Ovary (tissue), 9 donors: ENCODE data around the gene PID1. TPM values are rescaled to one million over a fixed set of nuclear protein-coding genes. Genes with fewer than 3 reads are reported as not detected.
"Not testable (repeated sequence)": the region's sequence is repeated elsewhere in the genome, so short reads cannot be mapped to it uniquely, and the experiment has no call there.

Source experiments
- DNase-seq, 5 donors: peaks; one replicate each; pipeline ENCODE4 v3.0.0-alpha.2; 2019 to 2020
- H3K27ac ChIP-seq, 2 donors: fragments of 200-600 bp; one replicate each; pipeline versions ENCODE4 v1.5.1 to v1.8.0; 2019 to 2022
- H3K27me3 ChIP-seq: fragments of 200-600 bp; one replicate; pipeline ENCODE4 v1.8.0; 2022
- H3K36me3 ChIP-seq: fragments of 200-600 bp; sonication (generic); one replicate; pipeline ENCODE4 v1.5.1; 2019
- H3K4me1 ChIP-seq: one replicate; pipeline ENCODE4 v1.8.1; 2013; ENCODE audit warnings: mild to moderate bottlenecking, moderate library complexity; ENCODE audit not compliant: insufficient read depth
- H3K4me3 ChIP-seq: fragments of 200-600 bp; sonication (generic); one replicate; pipeline ENCODE4 v1.5.1; 2017
- H3K9me3 ChIP-seq, 2 donors: fragments of 200-600 bp in 1 of 2; sonication (generic) in 1 of 2; one replicate each; pipeline versions ENCODE4 v1.5.1 to v1.8.1; 2013 to 2019; ENCODE audit warnings: mild to moderate bottlenecking in 1 of 2, moderate library complexity in 1 of 2
- EP300 ChIP-seq: sonication (generic); formaldehyde crosslinking; IDR thresholded peaks from one replicate; pipeline ENCODE4 v1.6.1; 2017; ENCODE audit warnings: antibody characterized with exemption
- POLR2A ChIP-seq: fragments of 450-650 bp; IDR thresholded peaks from one replicate; pipeline ENCODE4 v1.6.1; 2017; ENCODE audit warnings: antibody characterized with exemption, mild to moderate bottlenecking, moderate library complexity
- WGBS, 3 donors: extraction: QIAGEN DNeasy Blood & Tissue Kit in 1 of 3; methylation state at CpG; one replicate each; pipeline versions ENCODE4 v1.1.5 to v1.1.7; 2013 to 2017; 5-methylcytosine and 5-hydroxymethylcytosine counted together
- intact Hi-C, 4 donors: fragments of 100-400 bp; cut with DNase I; formaldehyde crosslinking; loops; one replicate each; pipeline versions ENCODE4 v1.11.0 to v1.15.1; 2022 to 2023
- polyA plus RNA-seq, 2 donors: library from polyadenylated mRNA; stranded (reverse); fragments of 200-250 nt in 1 of 2; fragments of 350-450 nt in 1 of 2; fragmentation: Illumina TruSeq in 1 of 2; extraction: RNeasy Lipid Tissue Mini Kit (QIAGEN cat#74804) in 1 of 2; gene quantifications; one replicate each; pipeline ENCODE4 v1.2.3, GENCODE V29; 2013 to 2014
- total RNA-seq, 7 donors: library from RNA; depleted of rRNA in 2 of 7; stranded (reverse); fragments of >200 nt in 2 of 7; fragmentation: NEBNext Ultra II Directional in 3 of 7; extraction: Animal tissue kit (Norgen Biotek cat#: 25700) in 3 of 7; gene quantifications; one replicate each; pipeline versions ENCODE4 v1.1.0 to v1.2.4, GENCODE V29; 2016 to 2023
- TF ChIP-seq, protein P1 (sequence below), 3 donors: fragments of 450-650 bp in 2 of 3; fragments of 200-600 bp in 1 of 3; IDR thresholded peaks; one replicate each; pipeline versions ENCODE4 v1.5.1 to v1.8.0; 2016 to 2022; ENCODE audit warnings: antibody characterized with exemption in 3 of 3, mild to moderate bottlenecking in 1 of 3
- donor health status: DM: no; HTN: no; CAD: no; lungs with moderate emphysema.
- donor health status: DM: no; HTN: no; CAD: no.
- donor health status: Bipolar disorder and iron deficiency.
- donor health status: DM: yes; HTN: yes; CAD: no.
- donor health status: DM: no; HTN: no; CAD: no.
- donor health status: DM: yes; HTN: yes; CAD: no.

Gene PID1
- total and polyA plus RNA-seq, 9 donors, result 19.8 to 66.1 (median 32.4) TPM

DNA sequence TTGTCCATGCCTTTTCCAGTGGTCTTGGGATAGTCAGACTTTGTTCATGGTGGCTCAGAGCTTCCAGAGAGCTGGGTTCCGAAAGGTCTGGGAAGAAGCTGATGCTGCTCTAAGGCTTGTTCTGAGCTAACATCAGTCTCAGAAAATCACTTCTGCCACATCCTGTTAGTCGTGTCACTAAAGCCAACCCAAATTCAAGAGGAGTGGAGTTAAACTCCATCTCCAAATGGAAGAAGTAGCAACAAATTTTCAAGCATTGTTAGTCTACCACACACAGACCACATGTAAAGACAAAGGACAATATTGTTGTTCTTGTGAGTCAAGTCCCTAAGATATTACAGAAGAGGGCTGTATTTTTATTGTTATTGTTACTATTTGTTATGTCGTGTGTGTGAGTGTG, 77.8 kb downstream of the PID1 start:
- Histone ChIP-seq H3K4me3 (no peak overlapping the region), H3K27me3 (no peaks in the 10 kb centered on the region), H3K9me3 (no peaks in the 10 kb centered on the region), H3K36me3 (no peaks in the 10 kb centered on the region), H3K27ac (no peak overlapping the region), H3K4me1 (no peaks in the 10 kb centered on the region)
- no peak for DNase-seq
- 83 to 94% (median 90%) methylated on average over 3 of the region's 3 CpGs for WGBS, 3 donors
- no peak for TF ChIP-seq EP300
- intact Hi-C loops, result no loop called here

DNA sequence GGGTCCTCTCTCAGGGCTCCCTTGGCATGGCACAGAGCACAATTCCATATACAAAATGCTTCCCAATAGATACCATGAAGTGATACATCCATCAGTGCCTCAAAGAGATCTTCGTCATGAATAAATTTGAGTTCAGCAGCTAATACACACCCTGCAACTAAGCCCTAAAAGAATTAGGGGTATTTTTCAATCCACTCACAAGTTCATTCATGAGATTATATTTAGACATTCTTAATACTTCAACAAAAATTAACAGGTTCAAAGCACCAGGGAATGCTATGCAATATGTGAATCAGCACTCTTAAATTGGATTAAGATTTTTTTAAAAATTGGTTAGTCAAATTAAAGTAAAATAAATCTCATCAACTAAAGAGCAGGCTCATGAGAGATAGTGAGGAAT, 79.7 kb downstream of the PID1 start:
- WGBS, 3 donors, result 90 to 100% (median 98%) methylated on average over 1 of the region's 1 CpG
- Histone ChIP-seq H3K27me3 (no peaks in the 10 kb centered on the region), H3K36me3 (no peaks in the 10 kb centered on the region), H3K4me1 (no peaks in the 10 kb centered on the region), H3K27ac (no peak overlapping the region), H3K4me3 (no peak overlapping the region), H3K9me3 (no peaks in the 10 kb centered on the region)
- intact Hi-C loops, result no loop called here
- DNase-seq, result no peak
- TF ChIP-seq, protein P1, sequence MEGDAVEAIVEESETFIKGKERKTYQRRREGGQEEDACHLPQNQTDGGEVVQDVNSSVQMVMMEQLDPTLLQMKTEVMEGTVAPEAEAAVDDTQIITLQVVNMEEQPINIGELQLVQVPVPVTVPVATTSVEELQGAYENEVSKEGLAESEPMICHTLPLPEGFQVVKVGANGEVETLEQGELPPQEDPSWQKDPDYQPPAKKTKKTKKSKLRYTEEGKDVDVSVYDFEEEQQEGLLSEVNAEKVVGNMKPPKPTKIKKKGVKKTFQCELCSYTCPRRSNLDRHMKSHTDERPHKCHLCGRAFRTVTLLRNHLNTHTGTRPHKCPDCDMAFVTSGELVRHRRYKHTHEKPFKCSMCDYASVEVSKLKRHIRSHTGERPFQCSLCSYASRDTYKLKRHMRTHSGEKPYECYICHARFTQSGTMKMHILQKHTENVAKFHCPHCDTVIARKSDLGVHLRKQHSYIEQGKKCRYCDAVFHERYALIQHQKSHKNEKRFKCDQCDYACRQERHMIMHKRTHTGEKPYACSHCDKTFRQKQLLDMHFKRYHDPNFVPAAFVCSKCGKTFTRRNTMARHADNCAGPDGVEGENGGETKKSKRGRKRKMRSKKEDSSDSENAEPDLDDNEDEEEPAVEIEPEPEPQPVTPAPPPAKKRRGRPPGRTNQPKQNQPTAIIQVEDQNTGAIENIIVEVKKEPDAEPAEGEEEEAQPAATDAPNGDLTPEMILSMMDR (IDR thresholded peaks at IDR 0.05), result no peak
- TF ChIP-seq POLR2A (no peak), EP300 (no peak)

DNA sequence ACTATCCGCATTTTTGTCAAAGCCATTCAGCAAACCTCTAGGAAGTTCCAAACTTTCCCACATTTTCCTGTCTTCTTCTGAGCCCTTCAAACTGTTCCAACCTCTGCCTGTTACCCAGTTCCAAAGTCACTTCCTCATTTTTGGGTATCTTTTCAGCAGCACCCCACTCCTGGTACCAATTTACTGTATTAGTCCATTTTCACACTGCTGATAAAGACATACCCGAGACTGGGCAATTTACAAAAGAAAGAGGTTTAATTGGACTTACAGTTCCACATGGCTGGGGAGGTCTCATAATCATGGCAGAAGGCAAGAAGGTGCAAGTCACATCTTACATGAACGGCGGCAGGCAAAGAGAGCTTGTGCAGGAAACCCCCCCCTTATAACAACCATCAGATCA, 84.0 kb downstream of the PID1 start:
- H3K27ac ChIP-seq, H3K27me3 ChIP-seq, H3K4me3 ChIP-seq, H3K36me3 ChIP-seq, H3K9me3 ChIP-seq, DNase-seq, H3K4me1 ChIP-seq, intact Hi-C loops: not testable (repeated sequence)
- 72 to 85% (median 74%) methylated on average over 4 of the region's 4 CpGs for WGBS, 3 donors

DNA sequence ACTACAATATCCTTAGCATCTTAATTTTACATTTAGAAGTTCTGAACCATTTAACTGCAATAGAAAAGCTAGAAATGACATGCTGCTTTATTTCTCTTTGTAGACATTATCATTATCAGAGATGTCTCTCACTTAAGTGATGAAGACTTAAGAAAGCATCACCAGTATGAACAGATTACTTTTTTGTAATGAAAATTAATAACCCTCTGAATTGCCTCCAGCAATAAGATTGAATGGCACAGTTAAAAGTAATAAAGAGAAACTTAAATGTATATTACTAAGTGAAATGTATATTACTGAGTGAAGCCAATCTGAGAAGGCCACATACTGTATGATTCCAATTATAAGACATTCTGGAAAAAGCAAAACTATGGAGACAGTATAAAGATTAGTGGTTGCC, 89.4 kb downstream of the PID1 start:
- TF ChIP-seq POLR2A (no peak), EP300 (no peak)
- TF ChIP-seq, protein P1 (IDR thresholded peaks at IDR 0.05), result no peak
- Histone ChIP-seq H3K4me1 (peaks cover 4% of the 10 kb centered on the region), H3K4me3 (no peak overlapping the region), H3K27me3 (no peaks in the 10 kb centered on the region), H3K9me3 (no peaks in the 10 kb centered on the region), H3K27ac (no peak overlapping the region), H3K36me3 (no peaks in the 10 kb centered on the region)
- no peak for DNase-seq
- intact Hi-C loops, result no loop called here

DNA sequence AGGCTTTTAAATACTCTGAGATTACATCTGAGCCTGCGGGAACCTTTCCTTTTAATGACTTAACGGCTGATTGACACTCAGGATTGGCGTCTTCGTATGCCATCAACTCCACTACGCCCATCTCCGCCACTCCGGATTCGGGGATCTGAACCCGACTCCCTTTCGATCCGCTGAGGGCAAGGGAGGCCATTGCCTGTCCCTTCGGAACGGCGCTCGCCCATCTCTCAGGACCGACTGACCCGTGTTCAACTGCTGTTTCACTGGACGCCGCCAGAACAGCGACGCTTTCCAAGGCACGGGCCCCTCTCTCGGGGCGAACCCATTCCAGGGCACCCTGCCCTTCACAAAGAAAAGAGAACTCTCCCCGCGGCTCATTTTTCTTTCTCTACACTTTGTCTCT, 90.4 kb downstream of the PID1 start:
- no peaks in the 10 kb centered on the region for H3K36me3 ChIP-seq
- H3K4me3 ChIP-seq, result no peak overlapping the region
- peaks cover 7% of the 10 kb centered on the region for H3K4me1 ChIP-seq
- no peaks in the 10 kb centered on the region for H3K27me3 ChIP-seq
- intact Hi-C loops, result no loop called here
- TF ChIP-seq POLR2A, result no peak
- TF ChIP-seq, protein P1 (IDR thresholded peaks at IDR 0.05), result no peak
- TF ChIP-seq EP300, result no peak
- DNase-seq, result no peak
- 97 to 98% (median 97%) methylated on average over 26 of the region's 26 CpGs for WGBS, 3 donors
- H3K27ac ChIP-seq, result no peak overlapping the region
- H3K9me3 ChIP-seq, result no peaks in the 10 kb centered on the region

DNA sequence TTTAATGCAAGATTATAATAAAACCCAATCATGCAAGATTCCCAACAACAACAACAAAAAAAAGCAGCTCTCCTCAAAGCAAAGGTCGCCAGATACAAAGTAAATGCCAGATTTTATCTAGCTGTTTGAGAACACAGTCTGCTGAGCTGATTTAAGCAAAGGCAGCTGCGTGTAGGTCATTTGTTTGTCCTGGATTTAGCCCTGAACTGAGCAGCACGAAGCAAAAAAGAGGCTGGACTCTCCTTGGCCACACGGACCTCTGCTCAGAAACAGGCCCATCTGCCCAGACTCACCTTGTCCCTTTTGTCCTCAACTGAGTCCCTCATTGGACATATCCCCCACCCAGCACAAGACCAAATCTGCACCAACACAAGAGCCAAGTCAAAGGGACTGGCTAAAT, 91.5 kb downstream of the PID1 start:
- TF ChIP-seq EP300 (no peak), POLR2A (no peak)
- TF ChIP-seq, protein P1 (IDR thresholded peaks at IDR 0.05), result no peak
- no peak for DNase-seq
- Histone ChIP-seq H3K4me1 (peaks cover 7% of the 10 kb centered on the region), H3K36me3 (no peaks in the 10 kb centered on the region), H3K27me3 (no peaks in the 10 kb centered on the region), H3K4me3 (no peak overlapping the region), H3K27ac (no peak overlapping the region), H3K9me3 (no peaks in the 10 kb centered on the region)
- intact Hi-C loops, result no loop called here
- WGBS, 3 donors, result 21 to 27% (median 27%) methylated on average over 4 of the region's 4 CpGs
